Smooth muscle cell of the coronary artery (primary cell): ENCODE measurements around the gene POLA1. TPM values are rescaled to one million over a fixed set of nuclear protein-coding genes. Genes with fewer than 3 reads are reported as not detected.

Source experiments
- total RNA-seq: library from RNA; depleted of rRNA; stranded (reverse); fragments of >200 nt; gene quantifications from 2 replicates; pipeline ENCODE4 v1.2.3, GENCODE V29; 2014; ENCODE audit warnings: low replicate concordance

The POLA1 gene
- total RNA-seq: 6.8 and 8.5 TPM in 2 replicates

GRCh38 chrX:24693453-24694202 lies at the start of gene POLA1:
Gene POLA1, plus strand, starts transcription at chrX:24693918. Its CDS starts 44 bp downstream, at chrX:24693962.

DNA sequence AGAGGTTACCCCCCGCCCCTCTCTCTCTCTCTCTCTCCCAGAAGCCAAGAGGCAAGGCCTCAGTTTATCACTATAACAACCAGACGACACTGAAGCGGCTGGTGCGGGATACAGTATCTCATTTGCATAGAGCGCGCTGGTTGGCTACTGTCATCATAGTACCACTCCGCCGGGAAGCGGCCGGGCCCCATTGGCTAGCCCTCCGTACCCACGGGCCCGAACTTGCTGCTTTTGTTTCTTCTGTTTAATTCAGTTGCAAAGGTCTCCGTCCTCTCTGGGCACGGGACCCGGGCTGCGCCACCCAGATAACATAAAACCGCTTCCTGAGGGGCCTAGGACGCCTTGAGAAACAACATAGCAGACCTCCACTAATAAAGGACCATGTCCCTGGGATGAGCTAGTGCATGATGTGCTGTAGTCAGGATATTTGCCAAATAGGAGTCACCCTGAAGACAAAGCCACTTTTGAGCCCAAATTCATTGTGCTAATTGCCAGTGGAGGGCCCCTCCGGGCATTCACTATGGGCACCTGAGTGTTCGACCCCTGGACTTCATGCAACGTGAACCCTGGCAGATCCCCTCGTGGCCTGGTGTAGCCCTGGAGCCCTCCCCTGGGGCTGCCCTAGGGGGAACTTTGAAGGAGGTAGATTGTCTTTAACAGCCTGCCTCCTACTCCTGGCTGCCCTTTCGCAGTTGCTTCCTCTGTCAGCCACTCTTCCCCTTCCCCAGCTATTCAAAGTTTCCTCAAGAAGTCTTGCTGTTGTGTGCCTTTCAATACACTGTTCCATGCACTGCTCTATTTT lies 46.3 kb upstream of the POLA1 start, which contains the start of gene PCYT1B:
Gene PCYT1B (minus strand): TSS at position 91 of the 802 bp plus-strand sequence. CDS start 242 bp downstream, outside the sequence.

DNA sequence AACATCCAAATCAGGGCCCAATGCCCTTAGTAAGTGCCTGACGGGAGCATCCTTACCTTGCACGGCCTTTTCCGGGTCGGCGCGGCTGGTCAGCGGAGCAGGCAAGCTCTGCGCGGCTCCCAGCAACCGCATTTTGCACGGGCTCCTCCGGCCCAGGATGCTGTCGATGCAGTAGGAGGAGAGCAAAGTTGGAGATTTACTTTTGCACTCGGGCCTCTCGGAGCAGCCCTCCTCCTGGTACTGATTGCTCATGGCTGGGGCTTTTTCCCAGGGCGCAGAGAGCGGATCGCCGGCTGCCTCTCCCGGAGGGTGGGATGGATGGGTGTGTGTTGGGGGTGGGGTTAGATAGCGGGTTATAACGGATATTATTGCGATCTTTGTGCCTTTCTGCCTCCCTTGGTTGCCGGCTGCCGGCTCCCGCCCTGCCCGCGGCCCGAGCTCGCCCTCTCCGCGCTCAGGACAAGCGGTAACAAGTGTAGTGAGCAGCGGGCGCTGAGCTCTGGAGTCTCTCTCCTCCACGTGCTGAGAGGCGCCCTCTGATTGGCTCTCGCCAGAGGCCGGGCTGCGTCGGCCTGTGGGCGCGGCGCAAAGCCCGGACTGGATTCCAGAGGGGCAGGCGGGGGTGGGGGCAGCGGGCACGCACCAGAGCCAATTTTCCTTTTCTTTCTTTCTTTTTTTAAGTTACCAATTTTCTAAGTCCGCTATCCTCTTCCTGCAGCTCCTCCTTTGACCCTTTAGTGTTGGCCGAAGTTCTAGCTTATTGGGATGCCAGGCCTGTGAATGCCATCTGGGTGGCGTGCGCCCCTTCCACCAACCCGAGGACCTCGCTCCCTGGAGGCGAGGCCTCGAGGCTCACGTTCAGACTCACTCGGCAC lies 322.0 kb downstream of the POLA1 start, which contains the start of gene ARX:
Gene ARX (minus strand): TSS at position 480 of the 875 bp plus-strand sequence. CDS start 228 bp downstream, at position 252.

Other genes starting within 250 kb of the POLA1 start
- 2.3 and 3.2 TPM in 2 replicates for gene PDK3, start 228.6 kb upstream of the POLA1 start, total RNA-seq
- gene PCYT1B, start 46.6 kb upstream of the POLA1 start, total RNA-seq: under 0.01 and 0.23 TPM in 2 replicates